ENCODE measurements around the gene POLR2B.

Gene POLR2B

GRCh38 chr4:56940403-56940802, 38.3 kb upstream of the POLR2B start:
- POLR2A ChIA-PET: no interaction called here
- no peak overlapping the region for H3K4me3 ChIP-seq (ENCODE audit: low read depth, low read length)
- H3K4me1 ChIP-seq (ENCODE audit: control insufficient read depth, insufficient read depth, low read length): no peaks in the 10 kb centered on the region
- H3K27ac ChIP-seq (ENCODE audit: extremely low read depth, low read depth, low read length): no peak overlapping the region
- CTCF ChIA-PET: interaction anchor here (1.4 kb wide), 1 partner anchor 20 kb away, joined by 5 read pairs; no protein-coding TSS in a partner anchor
- TF ChIP-seq PRDM1 (tag by site-specific recombination; IDR thresholded peaks at IDR 0.05) (no peak), ZNF132 (tag by site-specific recombination; IDR thresholded peaks at IDR 0.05; ENCODE audit: borderline replicate concordance) (no peak), ZBTB17 (tag by site-specific recombination; IDR thresholded peaks at IDR 0.05) (no peak), ZNF76 (tag by site-specific recombination; IDR thresholded peaks at IDR 0.05; ENCODE audit: borderline replicate concordance, low read depth) (no peak), ZNF843 (tag by site-specific recombination; IDR thresholded peaks at IDR 0.05) (no peak), ZBTB10 (tag by site-specific recombination; IDR thresholded peaks at IDR 0.05) (no peak), BCL6B (tag by site-specific recombination; IDR thresholded peaks at IDR 0.05) (no peak), ZNF280D (tag by site-specific recombination; IDR thresholded peaks at IDR 0.05) (no peak), ZNF692 (tag by site-specific recombination; IDR thresholded peaks at IDR 0.05) (no peak)
- H3K36me3 ChIP-seq (ENCODE audit: control insufficient read depth in 2 of 2, insufficient read depth in 1 of 2, low read length in 2 of 2): peaks cover 0 to 9% of the 10 kb centered on the region in 2 experiments; a peak in 1 of 3 replicates
- H3K9me3 ChIP-seq (ENCODE audit: control insufficient read depth, insufficient read depth, low read depth, low read length): no peaks in the 10 kb centered on the region

- Histone ChIP-seq H3K4me1 (ENCODE audit: control insufficient read depth, insufficient read depth, low read length) (no peaks in the 10 kb centered on the region), H3K4me3 (ENCODE audit: low read depth, low read length) (no peak overlapping the region), H3K9me3 (ENCODE audit: control insufficient read depth, insufficient read depth, low read depth, low read length) (no peaks in the 10 kb centered on the region), H3K36me3 (ENCODE audit: control insufficient read depth in 2 of 2, insufficient read depth in 1 of 2, low read length in 2 of 2) (peaks cover 0 to 9% of the 10 kb centered on the region in 2 experiments; a peak in 1 of 3 replicates), H3K27ac (ENCODE audit: extremely low read depth, low read depth, low read length) (no peak overlapping the region)
- CTCF ChIA-PET: interaction anchor here (1.4 kb wide), 1 partner anchor 19 kb away, joined by 5 read pairs; no protein-coding TSS in a partner anchor
- POLR2A ChIA-PET: no interaction called here
- TF ChIP-seq PRDM4 (tag by site-specific recombination; IDR thresholded peaks at IDR 0.05) (no peak), ZNF16 (tag by site-specific recombination; IDR thresholded peaks at IDR 0.05; ENCODE audit: low read depth) (no peak), ZNF214 (tag by site-specific recombination; IDR thresholded peaks at IDR 0.05; ENCODE audit: borderline replicate concordance) (no peak), ZNF280D (tag by site-specific recombination; IDR thresholded peaks at IDR 0.05) (no peak), ZNF391 (tag by site-specific recombination; IDR thresholded peaks at IDR 0.05; ENCODE audit: borderline replicate concordance, low read depth) (no peak), PBX3 (CRISPR knock-in tag; IDR thresholded peaks at IDR 0.05) (no peak)
Measured at GRCh38 chr4:56940971-56941370, 37.7 kb upstream of the POLR2B start.
